Measurements from ENCODE around the gene PRCP. TPM values are rescaled to one million over a fixed set of nuclear protein-coding genes. Genes with fewer than 3 reads are reported as not detected.
A peak's percentile ranks its signal among the peaks of the same experiment; 100 is the strongest.

The PRCP gene
- total and polyA plus RNA-seq, 11 donors, result 21.2 to 99.4 (median 44.0) TPM

- no peak for DNase-seq
- Histone ChIP-seq H3K36me3 (peaks cover 0 to 43% (median 24%) of the 10 kb centered on the region in 9 donors), H3K9me3 (no peaks in the 10 kb centered on the region), H3K27me3 (no peaks in the 10 kb centered on the region), H3K4me1 (peaks cover 0 to 10% (median 0%) of the 10 kb centered on the region in 12 donors), H3K4me3 (no peak overlapping the region), H3K27ac (no peak overlapping the region)
- intact Hi-C loops (cut with DNase I), result no loop called here
- TF ChIP-seq POLR2A (IDR thresholded peaks at IDR 0.05), result no peak
- no peak for TF ChIP-seq CTCF (IDR thresholded peaks at IDR 0.05)
- ATAC-seq, result no peak
Measured at GRCh38 chr11:82848829-82849228, 51.4 kb downstream of the PRCP start.

GRCh38 chr11:82845356-82846353 is 54.6 kb downstream of the PRCP start:
- DNase-seq (no peak), ATAC-seq (no peak)
- intact Hi-C loops (cut with DNase I), result no loop called here
- H3K4me1 ChIP-seq, result peaks cover 0 to 15% (median 3%) of the 10 kb centered on the region in 12 donors
- no peaks in the 10 kb centered on the region for H3K27me3 ChIP-seq
- 74 to 78% (median 74%) methylated on average over 7 of the region's 7 CpGs for WGBS, 4 donors
- H3K4me3 ChIP-seq, result no peak overlapping the region
- H3K27ac ChIP-seq, result no peak overlapping the region
- no peaks in the 10 kb centered on the region for H3K9me3 ChIP-seq
- H3K36me3 ChIP-seq, result peaks cover 0 to 59% (median 39%) of the 10 kb centered on the region in 9 donors
- TF ChIP-seq POLR2A (IDR thresholded peaks at IDR 0.05) (no peak), CTCF (IDR thresholded peaks at IDR 0.05) (no peak)

GRCh38 chr11:82843057-82843795 is 57.0 kb downstream of the PRCP start:
- H3K4me3 ChIP-seq, result no peak overlapping the region
- no peak overlapping the region for H3K27ac ChIP-seq
- DNase-seq (no peak), ATAC-seq (no peak)
- H3K9me3 ChIP-seq, result no peaks in the 10 kb centered on the region
- peaks cover 0 to 47% (median 27%) of the 10 kb centered on the region in 9 donors for H3K36me3 ChIP-seq
- WGBS, 4 donors, result 81 to 85% (median 83%) methylated on average over 6 of the region's 6 CpGs
- intact Hi-C loops (cut with DNase I), result no loop called here
- H3K4me1 ChIP-seq, result peaks cover 0 to 19% (median 3%) of the 10 kb centered on the region in 12 donors
- H3K27me3 ChIP-seq, result no peaks in the 10 kb centered on the region
- no peak for TF ChIP-seq POLR2A (IDR thresholded peaks at IDR 0.05)
- TF ChIP-seq CTCF (IDR thresholded peaks at IDR 0.05), result no peak

- no peaks in the 10 kb centered on the region for H3K27me3 ChIP-seq
Measured at GRCh38 chr11:82842019-82842418, 58.2 kb downstream of the PRCP start.

More at GRCh38 chr11:82842019-82842418, 58.2 kb downstream of the PRCP start:
- TF ChIP-seq POLR2A (IDR thresholded peaks at IDR 0.05) (no peak), CTCF (IDR thresholded peaks at IDR 0.05) (no peak)
- DNase-seq (peak in 2 of 5 donors; percentile 6 to 33), ATAC-seq (peak; percentile 66 to 93 (median 82))
- Histone ChIP-seq H3K4me3 (no peak overlapping the region), H3K9me3 (no peaks in the 10 kb centered on the region), H3K27ac (peak overlapping the region in 3 of 12 donors; percentile 1 to 46 (median 37)), H3K4me1 (peaks cover 0 to 19% (median 4%) of the 10 kb centered on the region in 12 donors), H3K36me3 (peaks cover 0 to 49% (median 28%) of the 10 kb centered on the region in 9 donors)
- intact Hi-C loops (cut with DNase I), result no loop called here
- 54 to 83% (median 77%) methylated on average over 2 of the region's 2 CpGs for WGBS, 4 donors
